Cerebellar nuclear complex (tissue), 1 donor: Measurements from ENCODE around the gene COX7C.
A peak's percentile ranks its signal among the peaks of the same experiment; 100 is the strongest.
"Not testable (repeated sequence)": the region's sequence is repeated elsewhere in the genome, so short reads cannot be mapped to it uniquely, and the experiment has no call there.

Experiments used
- DNase-seq, 2 experiments: peaks; one replicate each; lab custom pipeline; 2025; lab: John Stamatoyannopoulos, UW

The COX7C gene

GRCh38 chr5:86617756-86618576 lies at the start of gene COX7C:
COX7C (plus strand) TSS chr5:86617941; CDS start chr5:86618056, 115 bp downstream.
- DNase-seq: peak; percentile 49 to 94

- not testable (repeated sequence) for DNase-seq
Measured at GRCh38 chr5:86569522-86570426, 48.0 kb upstream of the COX7C start.

- no peak for DNase-seq
Measured at GRCh38 chr5:86570427-86571083, 47.2 kb upstream of the COX7C start.

GRCh38 chr5:86571109-86571508 lies 46.6 kb upstream of the COX7C start:
- not testable (repeated sequence) for DNase-seq

- DNase-seq: no peak
Measured at GRCh38 chr5:86572825-86573517, 44.8 kb upstream of the COX7C start.

GRCh38 chr5:86579502-86579901 lies 38.2 kb upstream of the COX7C start:
- DNase-seq: no peak

GRCh38 chr5:86596476-86596875 lies 21.3 kb upstream of the COX7C start:
- no peak for DNase-seq

- DNase-seq: no peak
Measured at GRCh38 chr5:86605881-86606280, 11.9 kb upstream of the COX7C start.

GRCh38 chr5:86613455-86613854 lies 4.3 kb upstream of the COX7C start:
- DNase-seq: no peak

GRCh38 chr5:86617309-86617755 lies 409 bp upstream of the COX7C start:
- DNase-seq: no peak

GRCh38 chr5:86623785-86624483 lies 6.2 kb downstream of the COX7C start:
- DNase-seq: no peak

- DNase-seq: no peak
Measured at GRCh38 chr5:86625148-86625547, 7.4 kb downstream of the COX7C start.

GRCh38 chr5:86626149-86626548 lies 8.4 kb downstream of the COX7C start:
- DNase-seq: no peak

GRCh38 chr5:86631165-86631564 lies 13.4 kb downstream of the COX7C start:
- no peak for DNase-seq

- DNase-seq: no peak
Measured at GRCh38 chr5:86640998-86641397, 23.3 kb downstream of the COX7C start.

GRCh38 chr5:86644843-86645242 lies 27.1 kb downstream of the COX7C start:
- DNase-seq: no peak

- DNase-seq: no peak
Measured at GRCh38 chr5:86645885-86646284, 28.1 kb downstream of the COX7C start.

- no peak for DNase-seq
Measured at GRCh38 chr5:86646671-86647070, 28.9 kb downstream of the COX7C start.

- no peak for DNase-seq
Measured at GRCh38 chr5:86649832-86650505, 32.2 kb downstream of the COX7C start.

GRCh38 chr5:86660771-86661170 lies 43.0 kb downstream of the COX7C start:
- not testable (repeated sequence) for DNase-seq
